GM19193 (cell line): ENCODE results near the gene MICAL3.

Experiments used
- POLR2A ChIP-seq: IDR thresholded peaks from 4 replicates; pipeline ENCODE4 v1.6.1; 2011; ENCODE audit not compliant: insufficient read depth, insufficient read length; ENCODE audit errors: extremely low read depth

MICAL3 gene

DNA sequence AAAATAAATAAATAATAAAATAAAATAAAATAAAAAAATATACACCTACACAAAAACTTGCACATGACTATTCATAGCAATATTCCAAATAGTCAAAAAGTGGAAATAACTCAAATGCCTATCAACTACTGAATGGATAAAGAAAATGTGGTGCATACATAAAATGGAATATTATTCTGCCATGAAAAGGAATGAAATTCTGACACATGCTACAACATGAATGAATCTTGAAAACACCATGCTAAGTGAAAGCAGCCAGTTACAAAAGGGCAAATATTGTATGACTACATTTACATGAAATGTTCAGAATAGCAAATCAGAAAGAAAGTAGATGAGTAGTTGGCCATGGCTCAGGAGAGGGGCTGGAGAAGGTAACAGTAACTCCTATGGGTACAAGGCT is 46.3 kb downstream of the MICAL3 start:
- TF ChIP-seq POLR2A: no peak

DNA sequence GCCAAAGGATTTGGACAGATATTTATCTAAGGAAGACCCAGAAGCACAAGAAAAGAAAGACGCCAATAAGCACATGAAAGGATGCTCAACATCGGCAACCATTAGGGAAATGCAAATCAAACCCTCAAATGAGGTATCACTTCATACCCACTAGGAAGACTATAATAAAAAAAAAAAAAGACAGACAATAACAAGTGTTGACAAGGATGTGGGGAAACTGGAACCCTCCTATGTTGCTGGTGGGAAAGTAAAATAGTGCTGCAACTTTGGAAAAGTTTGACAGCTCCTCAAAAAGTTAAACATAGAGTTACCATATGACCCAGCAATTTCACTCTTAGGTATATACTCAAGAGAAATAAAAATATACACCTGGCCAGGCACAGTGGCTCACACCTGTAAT is 47.0 kb downstream of the MICAL3 start:
- TF ChIP-seq POLR2A: no peak

DNA sequence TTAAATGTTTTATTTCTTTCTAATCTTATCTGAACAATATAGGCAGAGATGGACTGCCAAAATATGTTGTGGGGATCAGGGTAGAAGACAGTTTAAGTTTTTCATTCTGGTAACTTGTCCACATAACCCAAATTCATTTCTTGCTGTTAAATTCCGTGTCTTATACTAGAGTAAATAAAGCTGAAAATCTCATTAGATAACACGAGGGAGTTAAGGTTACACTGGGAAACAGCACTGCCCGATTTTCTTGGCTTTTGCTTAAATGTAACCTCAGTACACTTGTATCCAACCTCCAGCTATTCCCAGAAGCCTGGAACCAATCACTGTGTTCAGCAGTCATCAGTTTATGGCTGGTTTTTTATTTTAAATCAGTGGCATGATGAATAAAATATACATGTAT is 48.2 kb downstream of the MICAL3 start:
- no peak for TF ChIP-seq POLR2A

- no peak for TF ChIP-seq POLR2A
These were observed 49.5 kb downstream of the MICAL3 start for GRCh38 chr22:17974703-17975372.

DNA sequence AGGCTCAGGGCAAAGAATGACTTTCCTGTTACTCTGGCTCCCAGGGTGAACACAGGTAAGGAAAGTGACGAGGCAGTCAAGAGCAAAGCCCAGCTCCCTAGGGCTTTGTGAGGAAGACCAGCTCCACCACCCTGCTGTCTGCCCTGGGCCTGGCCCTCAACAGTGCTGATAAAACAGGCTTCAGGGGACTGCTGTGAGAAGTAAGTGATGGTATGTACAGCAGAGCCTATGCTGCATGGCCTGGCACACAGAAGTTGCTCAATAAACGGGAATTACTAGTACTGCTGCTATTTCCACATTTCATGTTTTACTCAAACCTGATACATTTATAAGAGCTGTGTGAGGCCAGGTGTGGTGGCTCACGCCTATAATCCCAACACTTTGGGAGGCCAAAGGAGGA is 50.3 kb downstream of the MICAL3 start:
- TF ChIP-seq POLR2A: no peak

DNA sequence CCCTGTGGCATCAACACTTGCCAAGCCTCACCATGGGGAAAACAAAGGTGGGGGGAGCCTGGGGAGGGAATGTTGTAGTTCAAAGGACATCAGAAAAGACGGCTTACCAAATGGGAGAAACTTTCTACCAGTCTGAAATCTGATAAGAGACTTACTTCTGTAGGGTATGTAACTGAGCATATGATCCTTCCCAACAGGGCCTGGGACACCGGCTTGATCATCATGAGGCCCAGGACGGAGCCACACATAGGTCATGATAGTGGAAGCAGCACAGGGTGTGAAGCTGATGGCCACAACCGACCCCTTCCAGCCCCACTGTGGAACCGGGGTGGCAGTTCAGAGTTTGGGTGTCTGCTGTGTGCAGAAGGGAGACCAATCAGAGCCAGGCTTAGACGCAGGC is 51.1 kb downstream of the MICAL3 start:
- no peak for TF ChIP-seq POLR2A

GRCh38 chr22:17972385-17973191 is 51.8 kb downstream of the MICAL3 start:
- TF ChIP-seq POLR2A: no peak

GRCh38 chr22:17971711-17972110 is 52.6 kb downstream of the MICAL3 start:
- TF ChIP-seq POLR2A: no peak

DNA sequence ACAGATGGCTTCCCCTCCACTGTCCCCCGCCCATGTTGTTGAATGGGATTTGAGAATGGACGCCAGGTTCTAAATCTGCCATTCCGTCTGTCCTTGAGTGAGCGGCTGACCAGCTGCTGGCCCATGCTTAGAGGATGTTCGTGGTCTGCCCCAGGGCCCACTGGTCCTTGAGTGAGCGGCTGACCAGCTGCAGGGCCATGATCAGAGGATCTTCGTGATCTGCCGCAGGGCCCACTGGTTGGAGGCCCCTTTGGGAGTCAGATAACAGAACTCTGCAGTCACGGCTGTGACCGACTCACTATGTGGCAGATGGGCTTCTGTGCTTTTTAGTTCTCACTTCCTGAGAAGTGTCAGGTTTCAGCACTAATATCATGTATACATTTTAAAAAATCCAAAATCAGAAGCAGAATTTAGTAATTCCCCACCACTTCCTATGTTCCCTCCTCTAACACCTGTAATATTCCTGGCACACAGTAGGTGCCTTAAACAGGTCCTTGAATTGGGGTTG is 54.1 kb downstream of the MICAL3 start:
- no peak for TF ChIP-seq POLR2A

DNA sequence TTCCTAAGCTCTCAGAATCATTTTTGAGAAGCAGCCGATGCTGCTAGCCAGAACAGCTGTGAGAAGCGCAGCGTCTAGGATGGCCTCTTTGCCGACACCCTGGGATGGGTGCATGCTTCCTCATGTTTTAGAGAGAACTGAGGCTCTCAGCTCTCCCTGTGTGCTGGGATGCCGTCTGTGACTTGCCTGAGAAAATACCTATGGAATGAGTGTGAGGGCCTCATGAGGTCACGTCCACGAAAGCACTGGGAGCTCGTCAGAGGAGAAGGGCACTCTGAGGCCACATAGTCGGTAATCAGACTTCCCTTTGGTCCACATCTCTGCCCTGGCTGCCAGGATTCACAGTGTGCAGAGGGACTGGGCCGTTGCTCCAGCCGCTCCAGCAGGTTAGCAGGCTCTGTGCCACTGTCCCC is 54.7 kb downstream of the MICAL3 start:
- TF ChIP-seq POLR2A: no peak

DNA sequence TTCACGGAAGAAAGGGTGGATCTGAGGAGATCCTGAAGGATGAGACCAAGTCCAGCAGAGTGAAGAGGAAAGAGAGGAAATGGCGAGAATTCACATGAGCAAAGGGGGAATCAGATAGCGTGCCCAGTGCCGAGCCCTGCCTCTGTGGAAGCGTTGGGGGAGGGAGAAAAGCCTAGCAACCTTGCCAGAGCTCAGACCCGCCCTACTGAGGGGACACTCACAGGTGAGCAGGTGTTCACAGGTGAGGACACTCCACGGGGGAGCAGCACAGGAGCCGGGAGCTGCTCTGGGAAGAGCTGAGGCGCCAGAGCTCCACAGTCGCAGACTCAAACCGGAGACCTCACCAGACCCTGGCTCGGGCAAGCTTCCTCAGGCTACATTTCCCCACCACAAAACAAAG is 56.2 kb downstream of the MICAL3 start:
- no peak for TF ChIP-seq POLR2A

DNA sequence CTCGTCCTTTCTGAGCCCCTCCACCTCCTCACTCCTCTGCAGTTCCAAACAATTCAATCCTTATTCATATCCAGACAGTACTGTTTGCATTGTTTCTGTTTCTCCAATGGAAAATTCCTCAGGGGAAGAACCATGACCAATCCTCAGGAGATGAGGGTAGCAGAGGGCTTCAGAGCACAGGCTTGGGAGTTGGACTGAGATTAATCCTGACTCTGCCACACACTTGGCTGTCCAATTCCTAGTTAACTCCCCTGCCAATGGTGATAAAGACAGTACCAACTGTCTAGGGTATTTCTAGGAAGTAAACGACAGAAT is 58.0 kb downstream of the MICAL3 start:
- TF ChIP-seq POLR2A: no peak

- TF ChIP-seq POLR2A: no peak
These were observed 58.6 kb downstream of the MICAL3 start for GRCh38 chr22:17965538-17966402.

DNA sequence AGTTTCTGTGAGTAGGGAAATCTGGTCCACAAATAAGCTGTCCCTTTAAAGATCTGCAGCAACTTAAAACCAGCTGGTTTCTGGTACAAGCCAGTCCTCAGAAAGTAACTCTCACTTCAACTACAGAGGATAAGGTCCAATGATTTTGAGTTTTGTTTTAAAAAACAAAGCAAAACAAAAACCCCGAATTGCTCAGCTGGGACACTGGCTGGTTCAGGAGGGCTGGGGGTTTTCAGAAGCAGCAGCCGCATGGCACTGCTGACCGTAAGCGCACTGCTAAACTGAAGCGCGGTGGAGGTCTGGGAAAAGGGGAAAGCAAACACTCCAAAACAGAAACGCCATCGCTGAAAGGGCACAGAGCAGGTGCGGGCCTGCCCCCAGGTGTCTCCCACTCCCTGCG is 59.7 kb downstream of the MICAL3 start:
- no peak for TF ChIP-seq POLR2A

- no peak for TF ChIP-seq POLR2A
These were observed 60.2 kb downstream of the MICAL3 start for GRCh38 chr22:17964156-17964555.
